Mesothelial cell of epicardium (in vitro differentiated cells): ENCODE measurements around the gene IRF3. TPM values are rescaled to one million over a fixed set of nuclear protein-coding genes. Genes with fewer than 3 reads are reported as not detected.

ENCODE experiments used
- DNase-seq, 2 experiments: peaks; one replicate each; pipeline ENCODE4 v3.0.0; 2021; ENCODE audit warnings: low spot score in 2 of 2; ENCODE audit not compliant: unreplicated experiment in 2 of 2
- H3K27ac Mint-ChIP-seq: 2 replicates; pipeline ENCODE4 v1.8.0; 2021; ENCODE audit warnings: mixed read lengths
- H3K27me3 Mint-ChIP-seq: 2 replicates; pipeline ENCODE4 v1.8.0; 2021; ENCODE audit warnings: low read depth, mixed read lengths
- H3K36me3 Mint-ChIP-seq: 2 replicates; pipeline ENCODE4 v1.8.0; 2021; ENCODE audit warnings: mixed read lengths
- H3K4me1 Mint-ChIP-seq: 2 replicates; pipeline ENCODE4 v1.8.0; 2021; ENCODE audit warnings: mixed read lengths
- H3K4me3 Mint-ChIP-seq: 2 replicates; pipeline ENCODE4 v1.8.0; 2021; ENCODE audit warnings: mild to moderate bottlenecking, moderate library complexity, mixed read lengths
- H3K9me3 Mint-ChIP-seq: 2 replicates; pipeline ENCODE4 v1.8.0; 2021; ENCODE audit warnings: mixed read lengths
- CTCF ChIP-seq: fragments of 200-600 bp; sonication (generic); IDR thresholded peaks from one replicate; pipeline ENCODE4 v1.5.0; 2021; ENCODE audit warnings: antibody characterized with exemption; ENCODE audit not compliant: unreplicated experiment
- total RNA-seq: library from RNA; stranded (reverse); gene quantifications from 3 replicates; pipeline ENCODE4 v1.2.1, GENCODE V29; 2021

Gene IRF3
- total RNA-seq, 1 donor from 2014 or later: 89.4 TPM

- Mint-ChIP-seq H3K27me3 (no peaks in the 10 kb centered on the region), H3K4me1 (peaks cover 1% of the 10 kb centered on the region), H3K4me3 (no peak overlapping the region), H3K27ac (no peak overlapping the region), H3K36me3 (peaks cover 38% of the 10 kb centered on the region), H3K9me3 (no peaks in the 10 kb centered on the region)
- DNase-seq: no peak
- TF ChIP-seq CTCF: no peak
These were observed 8.0 kb downstream of the IRF3 start for GRCh38 chr19:49657493-49658138.

- no peak for DNase-seq
- Mint-ChIP-seq H3K36me3 (peaks cover 36% of the 10 kb centered on the region), H3K4me1 (no peaks in the 10 kb centered on the region), H3K9me3 (no peaks in the 10 kb centered on the region), H3K27me3 (no peaks in the 10 kb centered on the region), H3K4me3 (no peak overlapping the region), H3K27ac (no peak overlapping the region)
- no peak for TF ChIP-seq CTCF
These were observed 9.1 kb downstream of the IRF3 start for GRCh38 chr19:49656456-49657109.

- no peaks in the 10 kb centered on the region for H3K4me1 Mint-ChIP-seq
- H3K36me3 Mint-ChIP-seq: peaks cover 38% of the 10 kb centered on the region
- TF ChIP-seq CTCF: no peak
- no peaks in the 10 kb centered on the region for H3K27me3 Mint-ChIP-seq
- H3K4me3 Mint-ChIP-seq: no peak overlapping the region
- no peak overlapping the region for H3K27ac Mint-ChIP-seq
- DNase-seq: no peak
- no peaks in the 10 kb centered on the region for H3K9me3 Mint-ChIP-seq
These were observed 9.8 kb downstream of the IRF3 start for GRCh38 chr19:49655570-49656455.

- H3K27me3 Mint-ChIP-seq: no peaks in the 10 kb centered on the region
These were observed 11.1 kb downstream of the IRF3 start for GRCh38 chr19:49654581-49654980.

GRCh38 chr19:49653466-49653806 is 12.2 kb downstream of the IRF3 start:
- no peak for DNase-seq
- no peak for TF ChIP-seq CTCF
- no peaks in the 10 kb centered on the region for H3K4me1 Mint-ChIP-seq
- H3K36me3 Mint-ChIP-seq: peaks cover 24% of the 10 kb centered on the region
- H3K9me3 Mint-ChIP-seq: no peaks in the 10 kb centered on the region
- no peak overlapping the region for H3K4me3 Mint-ChIP-seq
- H3K27me3 Mint-ChIP-seq: no peaks in the 10 kb centered on the region
- no peak overlapping the region for H3K27ac Mint-ChIP-seq

More at GRCh38 chr19:49654581-49654980, 11.1 kb downstream of the IRF3 start:
- no peak for TF ChIP-seq CTCF
- H3K27ac Mint-ChIP-seq: no peak overlapping the region
- H3K4me1 Mint-ChIP-seq: no peaks in the 10 kb centered on the region
- peaks cover 29% of the 10 kb centered on the region for H3K36me3 Mint-ChIP-seq
- DNase-seq: no peak
- H3K9me3 Mint-ChIP-seq: no peaks in the 10 kb centered on the region
- no peak overlapping the region for H3K4me3 Mint-ChIP-seq
